Adrenal gland (tissue), 12 donors: ENCODE data around the gene PTGES3L. TPM values are rescaled to one million over a fixed set of nuclear protein-coding genes. Genes with fewer than 3 reads are reported as not detected.

Experiments used
- DNase-seq, 7 donors: peaks; one replicate each; pipeline ENCODE4 v3.0.0-alpha.2; 2019 to 2020
- H3K27ac ChIP-seq, 5 donors: fragments of 200-600 bp; sonication (generic) in 4 of 5; 1 replicate in 3 of 5; 2 replicates in 2 of 5; pipeline versions ENCODE4 v1.5.1 to v1.8.0; 2016 to 2020; ENCODE audit warnings: mild to moderate bottlenecking in 1 of 5
- H3K27me3 ChIP-seq: fragments of 200-600 bp; 2 replicates; pipeline ENCODE4 v1.8.0; 2021
- H3K36me3 ChIP-seq, 2 donors: fragments of 200-600 bp; replicated peaks in 1 of 2; 1 replicate in 1 of 2; 2 replicates in 1 of 2; pipeline versions ENCODE4 v1.5.1 to v1.8.0; 2018 to 2022
- H3K4me1 ChIP-seq, 2 donors: fragments of 200-600 bp; replicated peaks in 1 of 2; 1 replicate in 1 of 2; 2 replicates in 1 of 2; pipeline versions ENCODE4 v1.5.1 to v1.8.0; 2018 to 2021
- H3K4me3 ChIP-seq, 4 donors: fragments of 200-600 bp; sonication (generic) in 3 of 4; one replicate each; pipeline ENCODE4 v1.5.1; 2016 to 2018
- H3K9me3 ChIP-seq, 3 donors: fragments of 200-600 bp; sonication (generic) in 1 of 3; replicated peaks in 1 of 3; 1 replicate in 2 of 3; 2 replicates in 1 of 3; pipeline versions ENCODE4 v1.5.1 to v1.8.0; 2016 to 2021
- POLR2A ChIP-seq, 2 donors: fragments of 450-650 bp; IDR thresholded peaks; one replicate each; pipeline ENCODE4 v1.6.1; 2017; ENCODE audit warnings: antibody characterized with exemption in 2 of 2, mild to moderate bottlenecking in 2 of 2, moderate library complexity in 1 of 2
- WGBS, 4 donors: extraction: QIAGEN DNeasy Blood & Tissue Kit in 2 of 4; methylation state at CpG; one replicate each; pipeline versions ENCODE4 v1.1.5 to v1.1.7; 2013 to 2017; 5-methylcytosine and 5-hydroxymethylcytosine counted together
- intact Hi-C, 2 donors: fragments of 100-400 bp; cut with DNase I; formaldehyde crosslinking; loops; one replicate each; pipeline versions ENCODE4 v1.14.1 to v1.15.0; 2022 to 2023
- polyA plus RNA-seq, 3 donors: library from polyadenylated mRNA; stranded (reverse); fragments of 200-250 nt in 2 of 3; fragments of 350-450 nt in 1 of 3; fragmentation: Illumina TruSeq in 1 of 3; extraction: RNeasy Lipid Tissue Mini Kit (QIAGEN cat#74804) in 1 of 3; gene quantifications; one replicate each; pipeline ENCODE4 v1.2.3, GENCODE V29; 2013 to 2014
- total RNA-seq, 9 donors: library from RNA; depleted of rRNA in 4 of 9; stranded (reverse); fragments of >200 nt in 4 of 9; fragments of 120-200 nt in 1 of 9; fragmentation: NEBNext Ultra II Directional in 1 of 9; extraction: Animal tissue kit (Norgen Biotek cat#: 25700) in 1 of 9; gene quantifications; one replicate each; pipeline versions ENCODE4 v1.1.0 to v1.2.4, GENCODE V29; 2013 to 2023
- TF ChIP-seq, protein P1 (sequence below), 6 experiments: fragments of 450-650 bp in 4 of 6; fragments of 200-600 bp in 2 of 6; sonication (generic) in 1 of 6; IDR thresholded peaks; 1 replicate in 5 of 6; 2 replicates in 1 of 6; pipeline versions ENCODE4 v1.5.1 to v1.8.0; 2016 to 2021; ENCODE audit warnings: antibody characterized with exemption in 6 of 6, mild to moderate bottlenecking in 2 of 6, moderate library complexity in 1 of 6
- donor health status: healthy with polysubstance abuse.
- donor health status: Bipolar disorder and iron deficiency.
- donor health status: DM: yes; HTN: yes; CAD: no.
- donor health status: DM: no; HTN: no; CAD: no.
- donor health status: DM: no; HTN: no; CAD: no.
- donor health status: DM: yes; HTN: yes; CAD: no.

Gene PTGES3L
- total and polyA plus RNA-seq, 12 donors = 0.18 to 0.72 (median 0.61) TPM; not detected in 6

DNA sequence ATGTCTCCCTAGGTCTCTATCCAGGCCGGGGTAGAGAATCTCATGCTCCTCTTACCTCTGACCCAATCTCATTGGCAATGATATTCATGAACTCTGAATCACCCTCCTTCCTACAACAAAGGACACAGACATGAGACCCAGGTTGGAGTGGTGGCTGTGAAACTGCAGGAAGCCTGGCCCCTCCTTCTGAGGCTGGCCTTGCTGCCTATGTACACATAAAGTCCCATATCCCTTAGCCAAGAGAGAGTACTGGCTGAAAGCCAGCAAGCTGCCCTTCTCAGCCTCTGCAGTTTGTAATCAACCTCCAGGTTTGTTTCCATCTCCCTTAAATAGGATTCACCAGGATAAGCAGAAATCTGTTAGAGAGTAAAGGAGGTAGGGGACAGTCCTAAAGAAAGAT is 26.2 kb downstream of the PTGES3L start:
- TF ChIP-seq, protein P1, sequence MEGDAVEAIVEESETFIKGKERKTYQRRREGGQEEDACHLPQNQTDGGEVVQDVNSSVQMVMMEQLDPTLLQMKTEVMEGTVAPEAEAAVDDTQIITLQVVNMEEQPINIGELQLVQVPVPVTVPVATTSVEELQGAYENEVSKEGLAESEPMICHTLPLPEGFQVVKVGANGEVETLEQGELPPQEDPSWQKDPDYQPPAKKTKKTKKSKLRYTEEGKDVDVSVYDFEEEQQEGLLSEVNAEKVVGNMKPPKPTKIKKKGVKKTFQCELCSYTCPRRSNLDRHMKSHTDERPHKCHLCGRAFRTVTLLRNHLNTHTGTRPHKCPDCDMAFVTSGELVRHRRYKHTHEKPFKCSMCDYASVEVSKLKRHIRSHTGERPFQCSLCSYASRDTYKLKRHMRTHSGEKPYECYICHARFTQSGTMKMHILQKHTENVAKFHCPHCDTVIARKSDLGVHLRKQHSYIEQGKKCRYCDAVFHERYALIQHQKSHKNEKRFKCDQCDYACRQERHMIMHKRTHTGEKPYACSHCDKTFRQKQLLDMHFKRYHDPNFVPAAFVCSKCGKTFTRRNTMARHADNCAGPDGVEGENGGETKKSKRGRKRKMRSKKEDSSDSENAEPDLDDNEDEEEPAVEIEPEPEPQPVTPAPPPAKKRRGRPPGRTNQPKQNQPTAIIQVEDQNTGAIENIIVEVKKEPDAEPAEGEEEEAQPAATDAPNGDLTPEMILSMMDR (IDR thresholded peaks at IDR 0.05) = no peak
- TF ChIP-seq POLR2A (IDR thresholded peaks at IDR 0.05) = no peak
- intact Hi-C loops = no loop called here
- no peak overlapping the region for H3K4me3 ChIP-seq
- no peaks in the 10 kb centered on the region for H3K27me3 ChIP-seq
- H3K36me3 ChIP-seq = peaks cover 0 to 78% of the 10 kb centered on the region in 2 donors
- H3K9me3 ChIP-seq = no peaks in the 10 kb centered on the region
- peak in 1 of 7 donors; percentile 16 for DNase-seq
- no peaks in the 10 kb centered on the region for H3K4me1 ChIP-seq
- H3K27ac ChIP-seq = no peak overlapping the region
- WGBS, 4 donors = 50 to 100% (median 83%) methylated on average over 1 of the region's 1 CpG

DNA sequence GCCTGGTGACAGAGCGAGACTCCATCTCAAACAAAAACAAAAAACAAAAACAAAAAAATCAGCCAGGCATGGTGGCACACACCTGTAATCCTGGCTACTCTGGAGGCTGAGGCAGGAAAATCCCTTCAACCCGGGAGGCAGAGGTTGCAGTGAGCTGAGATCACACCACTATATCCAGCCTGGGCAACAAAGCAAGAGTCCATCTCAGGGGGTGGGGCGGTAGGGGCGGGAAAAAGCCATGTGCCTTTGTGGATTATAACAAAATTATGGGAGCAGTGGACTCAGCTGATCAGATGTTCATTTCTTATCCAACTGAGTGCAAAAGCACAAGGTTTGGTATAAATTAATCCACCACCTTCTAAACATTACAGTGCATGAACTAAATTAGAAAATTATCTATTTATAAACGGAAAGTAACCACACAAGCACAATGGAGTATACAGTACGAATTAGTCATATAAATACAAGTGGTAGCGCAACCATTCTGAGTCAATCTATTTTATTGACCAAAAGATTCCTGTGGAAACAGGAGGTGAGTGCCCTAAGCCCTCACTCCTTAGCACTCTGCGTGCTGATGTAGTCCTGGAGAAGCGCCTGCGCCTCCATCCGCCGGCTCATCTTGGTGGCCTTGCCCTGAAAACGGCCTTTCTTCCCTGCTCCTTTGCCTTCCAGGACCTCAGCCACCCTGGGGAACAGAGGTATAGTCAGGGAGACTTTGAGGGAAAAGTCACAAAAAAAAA is 29.7 kb downstream of the PTGES3L start:
- intact Hi-C loops = no loop called here
- 92 to 93% (median 93%) methylated on average over 13 of the region's 13 CpGs for WGBS, 4 donors
- Histone ChIP-seq H3K4me3 (no peak overlapping the region), H3K4me1 (no peaks in the 10 kb centered on the region), H3K27me3 (no peaks in the 10 kb centered on the region), H3K36me3 (peaks cover 0 to 51% of the 10 kb centered on the region in 2 donors), H3K9me3 (no peaks in the 10 kb centered on the region), H3K27ac (no peak overlapping the region)
- TF ChIP-seq POLR2A (IDR thresholded peaks at IDR 0.05) = no peak
- TF ChIP-seq, protein P1 (IDR thresholded peaks at IDR 0.05) = no peak
- DNase-seq = no peak

DNA sequence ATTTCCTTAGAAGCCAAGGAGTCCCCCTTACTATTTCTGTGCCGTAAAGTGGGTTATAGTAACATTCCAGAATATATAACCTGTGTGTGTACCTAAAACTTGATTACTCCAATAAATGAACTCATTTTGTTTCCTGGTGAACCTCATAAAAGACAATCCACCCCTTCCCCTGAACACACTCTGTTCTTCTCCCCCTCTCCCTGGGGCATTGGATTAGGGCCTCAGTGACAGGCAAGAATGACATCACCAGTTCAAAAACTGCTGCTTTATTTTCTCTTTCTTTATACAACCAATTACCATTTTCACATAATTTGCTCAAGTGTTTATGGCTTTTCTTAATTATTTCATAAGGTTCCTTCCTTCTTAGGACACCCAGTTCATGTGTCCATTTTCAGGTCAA is 33.1 kb downstream of the PTGES3L start:
- 91 to 95% (median 92%) methylated on average over 1 of the region's 1 CpG for WGBS, 4 donors
- Histone ChIP-seq H3K9me3 (no peaks in the 10 kb centered on the region), H3K27ac (no peak overlapping the region), H3K27me3 (no peaks in the 10 kb centered on the region), H3K4me3 (no peak overlapping the region), H3K36me3 (peaks cover 0 to 17% of the 10 kb centered on the region in 2 donors), H3K4me1 (no peaks in the 10 kb centered on the region)
- intact Hi-C loops = no loop called here
- no peak for DNase-seq
- no peak for TF ChIP-seq POLR2A (IDR thresholded peaks at IDR 0.05)
- TF ChIP-seq, protein P1 (IDR thresholded peaks at IDR 0.05) = no peak

DNA sequence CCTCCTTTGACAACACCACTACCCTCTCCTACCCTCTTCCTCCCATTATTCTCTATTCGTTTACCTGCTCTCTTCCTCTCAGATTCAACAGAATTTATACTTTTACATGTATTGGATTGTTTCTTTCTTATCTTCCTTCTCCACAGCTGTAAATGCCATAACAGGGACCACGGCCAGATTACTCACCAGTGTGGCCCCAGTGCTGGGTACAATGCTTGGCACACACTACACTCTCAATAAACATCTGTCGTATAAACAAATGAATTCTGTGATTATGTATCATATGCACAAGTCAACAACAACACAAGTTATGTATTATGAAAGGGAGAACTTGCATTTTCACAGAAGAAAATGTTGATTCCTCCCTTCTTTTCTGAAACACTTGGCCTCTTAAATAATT is 35.7 kb downstream of the PTGES3L start:
- Histone ChIP-seq H3K4me1 (no peaks in the 10 kb centered on the region), H3K4me3 (no peak overlapping the region), H3K27me3 (no peaks in the 10 kb centered on the region), H3K36me3 (no peaks in the 10 kb centered on the region), H3K27ac (no peak overlapping the region), H3K9me3 (no peaks in the 10 kb centered on the region)
- 34 to 40% (median 36%) methylated on average over 3 of the region's 3 CpGs for WGBS, 4 donors
- DNase-seq = peak in 2 of 7 donors; percentile 13 to 28
- intact Hi-C loops = no loop called here
- TF ChIP-seq, protein P1 (IDR thresholded peaks at IDR 0.05) = no peak
- no peak for TF ChIP-seq POLR2A (IDR thresholded peaks at IDR 0.05)
